GM18907 (cell line): ENCODE measurements around the gene POLN.
"Not testable (repeated sequence)": the region's sequence is repeated elsewhere in the genome, so short reads cannot be mapped to it uniquely, and the experiment has no call there.

Source experiments
- ATAC-seq: cut with Tn5 transposase; IDR thresholded peaks from one replicate; pipeline ENCODE4 v1.9.1; 2021; ENCODE audit warnings: mild to moderate bottlenecking, moderate library complexity; ENCODE audit not compliant: unreplicated experiment

The POLN gene

DNA sequence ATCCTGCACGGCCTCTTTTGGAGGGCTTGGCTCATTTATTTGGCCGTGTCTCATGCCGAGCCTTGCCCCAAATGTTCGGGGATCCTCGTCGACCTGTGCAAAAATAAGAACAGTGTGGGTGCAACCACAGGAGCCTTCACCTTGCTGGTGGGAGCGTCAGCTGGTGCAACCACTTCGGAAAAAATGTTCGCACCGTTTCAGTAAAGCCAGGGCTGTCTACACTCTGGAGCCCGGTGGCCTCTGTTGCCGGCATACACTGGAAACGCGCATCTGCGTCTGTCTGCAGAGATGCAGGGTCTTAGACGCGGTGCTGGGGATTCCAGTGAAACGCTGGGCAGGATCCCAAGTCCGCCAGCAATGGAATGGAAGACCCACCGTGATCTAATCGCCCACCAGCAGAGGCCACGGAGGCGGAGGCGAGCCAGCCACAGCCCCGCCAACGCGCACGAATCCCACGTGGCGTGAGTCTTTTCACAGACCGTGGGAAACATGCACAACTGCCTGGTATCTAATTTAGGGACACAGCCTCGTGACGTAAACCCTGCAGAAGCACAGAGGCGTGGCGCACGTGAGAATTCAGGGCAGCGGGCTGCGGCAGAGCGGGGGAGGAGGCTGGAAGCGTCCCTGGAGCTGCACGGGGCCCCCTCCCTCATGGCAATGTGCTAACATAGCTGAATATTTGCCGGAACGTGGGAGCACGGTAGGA, 33.8 kb upstream of the POLN start:
- ATAC-seq = no peak

- ATAC-seq = not testable (repeated sequence)
Measured at GRCh38 chr4:2275044-2275397, 33.1 kb upstream of the POLN start.

DNA sequence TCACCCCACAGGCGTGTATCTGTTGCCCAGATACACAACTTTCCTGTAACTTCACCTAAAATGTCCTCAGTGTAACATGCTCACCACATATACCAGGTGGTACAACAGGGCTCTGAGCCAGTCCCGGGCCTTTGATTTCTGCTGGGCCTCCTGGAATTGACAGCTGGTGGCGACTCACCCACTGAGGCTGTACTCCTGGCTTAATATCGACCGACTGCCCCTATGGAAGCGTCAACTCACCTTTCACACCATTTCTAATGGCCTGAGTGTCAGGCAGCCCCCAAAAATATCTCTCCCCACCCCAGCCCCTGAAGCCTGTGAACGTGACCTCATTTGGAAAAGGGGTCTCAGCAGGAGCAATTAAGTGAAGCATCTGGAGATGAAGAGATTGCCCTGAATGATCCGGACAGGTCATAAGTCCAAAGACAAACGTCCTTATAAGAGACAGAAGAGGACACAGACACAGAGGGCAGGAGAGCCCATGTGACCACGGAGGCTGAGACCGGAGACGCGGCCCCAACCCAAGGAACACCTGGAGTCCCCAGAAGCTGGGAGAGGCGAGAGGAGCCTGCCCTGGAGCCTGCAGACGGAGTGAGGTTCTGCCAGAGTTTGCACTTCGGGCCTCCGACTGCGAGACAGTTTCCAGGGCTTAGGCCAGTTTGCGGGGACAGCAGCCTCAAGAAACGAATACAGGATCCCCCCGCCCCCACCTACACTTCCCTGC, 32.6 kb upstream of the POLN start:
- no peak for ATAC-seq

DNA sequence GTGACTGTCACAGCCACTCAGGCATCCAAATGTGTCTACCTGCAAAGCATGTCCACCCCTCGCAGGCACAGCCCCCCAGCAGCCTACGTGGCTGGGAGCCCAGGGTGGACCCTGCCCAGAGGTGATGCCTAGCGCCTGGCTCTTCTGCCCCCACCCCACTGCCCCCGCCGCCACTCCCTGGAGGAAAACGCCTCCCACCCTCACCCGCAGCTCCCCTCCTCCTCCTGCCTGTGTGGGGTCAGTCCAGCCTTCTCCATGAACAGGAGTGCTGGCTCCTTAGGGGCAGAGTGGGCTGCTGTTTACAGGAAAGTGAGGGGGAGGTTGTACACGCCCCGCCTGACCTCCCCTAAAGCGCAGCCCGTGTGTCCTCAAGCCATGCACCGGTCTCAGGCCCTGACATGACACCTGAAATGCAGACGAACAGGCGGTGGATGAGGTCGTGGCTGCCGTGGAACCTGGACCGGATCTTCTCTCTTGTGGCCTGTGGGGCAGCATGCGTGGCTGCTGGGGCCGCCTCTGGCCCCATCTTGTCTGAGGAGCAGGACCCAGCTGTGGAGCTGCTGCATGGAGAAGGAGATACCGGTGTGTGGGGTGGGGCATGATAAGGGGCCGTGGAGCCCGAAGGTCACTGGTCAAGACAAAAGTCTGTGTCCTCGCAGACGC, 31.9 kb upstream of the POLN start:
- no peak for ATAC-seq

- ATAC-seq = no peak
Measured at GRCh38 chr4:2273221-2273620, 31.3 kb upstream of the POLN start.

GRCh38 chr4:2272828-2273120, 30.9 kb upstream of the POLN start:
- no peak for ATAC-seq

DNA sequence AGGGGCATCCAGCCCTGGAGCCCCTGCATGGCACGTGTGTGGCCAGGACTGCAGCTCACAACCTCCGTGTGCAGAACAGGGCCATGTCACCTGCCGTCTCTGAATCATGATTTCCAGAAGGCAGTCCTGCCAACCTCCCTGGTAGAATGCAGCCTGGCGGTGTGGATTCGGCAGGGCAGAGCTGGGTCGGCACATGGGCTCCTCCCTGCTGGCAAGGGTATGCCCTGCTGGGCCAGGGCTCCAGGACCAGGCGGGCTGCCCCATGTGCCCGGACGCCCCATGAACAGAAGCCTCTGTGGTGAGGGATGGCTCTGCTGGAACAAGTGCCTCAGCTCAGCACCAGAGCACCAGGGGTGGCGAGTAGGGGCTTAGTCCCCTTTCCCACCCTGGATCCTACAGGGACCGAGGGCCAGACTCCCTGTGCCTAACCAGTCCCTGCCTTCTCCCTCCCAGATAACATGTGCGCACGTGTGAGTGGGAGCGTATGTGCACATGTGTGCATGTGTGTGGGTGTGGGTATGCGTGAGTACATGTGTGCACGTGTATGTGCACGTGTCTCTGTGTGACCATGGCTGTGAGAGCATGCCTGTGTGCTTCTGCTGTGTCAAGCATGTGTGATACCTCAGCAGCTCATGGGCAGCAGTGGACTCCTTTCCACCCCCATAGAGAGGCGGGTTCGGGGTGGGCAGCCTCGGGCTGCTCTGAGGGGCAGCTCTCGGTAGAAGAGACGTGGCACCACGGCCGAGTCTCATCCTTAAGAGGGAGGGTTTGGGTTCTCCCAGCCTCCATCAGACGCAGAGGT, 30.3 kb upstream of the POLN start:
- no peak for ATAC-seq

- ATAC-seq = no peak
Measured at GRCh38 chr4:2271279-2272025, 29.5 kb upstream of the POLN start.

DNA sequence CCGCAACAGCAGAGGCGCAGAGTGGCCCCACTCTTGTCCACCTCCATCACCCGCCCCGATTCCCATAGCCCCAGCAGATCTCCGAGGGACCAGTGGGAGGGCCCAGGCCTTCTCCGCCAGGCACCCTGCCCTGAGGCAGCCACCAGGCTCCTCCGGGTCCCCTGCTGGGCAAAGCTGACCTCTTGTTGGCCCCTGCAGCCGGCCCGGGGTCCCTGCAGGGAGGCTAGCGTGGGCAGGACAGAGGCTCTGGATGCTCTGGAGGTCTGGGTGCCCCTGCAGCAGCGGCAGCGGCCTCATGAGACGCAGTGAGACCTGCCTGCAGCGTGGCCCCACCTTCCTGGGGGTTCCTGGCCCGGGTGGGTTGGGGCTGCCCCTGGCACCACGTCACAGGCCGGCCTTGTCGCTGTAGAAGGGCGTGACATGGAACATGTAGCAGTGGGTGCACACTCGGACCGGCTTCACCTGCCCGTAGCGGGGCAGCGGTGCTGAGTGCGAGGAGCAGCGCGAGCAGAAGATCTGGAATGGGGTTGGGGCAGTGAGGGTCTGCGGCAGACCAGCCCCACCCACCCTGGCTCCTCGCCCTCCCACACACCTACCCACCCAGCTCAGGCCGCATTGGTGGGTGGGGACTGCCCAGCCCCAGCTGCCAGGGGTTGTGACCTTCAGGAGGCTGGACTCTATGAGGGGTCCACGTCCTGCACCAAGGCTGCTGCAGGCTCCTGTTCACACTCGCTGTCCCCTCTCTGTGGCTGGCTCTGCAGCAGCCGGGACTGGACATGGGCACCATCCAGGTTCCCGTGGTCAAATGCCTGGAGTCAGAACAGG, 28.6 kb upstream of the POLN start:
- ATAC-seq = no peak

GRCh38 chr4:2269618-2270163, 27.8 kb upstream of the POLN start:
- no peak for ATAC-seq

GRCh38 chr4:2269206-2269531, 27.2 kb upstream of the POLN start:
- ATAC-seq = no peak

- no peak for ATAC-seq
Measured at GRCh38 chr4:2268357-2269205, 26.7 kb upstream of the POLN start.

- no peak for ATAC-seq
Measured at GRCh38 chr4:2267841-2268240, 25.9 kb upstream of the POLN start.

GRCh38 chr4:2267320-2267811, 25.4 kb upstream of the POLN start:
- no peak for ATAC-seq

DNA sequence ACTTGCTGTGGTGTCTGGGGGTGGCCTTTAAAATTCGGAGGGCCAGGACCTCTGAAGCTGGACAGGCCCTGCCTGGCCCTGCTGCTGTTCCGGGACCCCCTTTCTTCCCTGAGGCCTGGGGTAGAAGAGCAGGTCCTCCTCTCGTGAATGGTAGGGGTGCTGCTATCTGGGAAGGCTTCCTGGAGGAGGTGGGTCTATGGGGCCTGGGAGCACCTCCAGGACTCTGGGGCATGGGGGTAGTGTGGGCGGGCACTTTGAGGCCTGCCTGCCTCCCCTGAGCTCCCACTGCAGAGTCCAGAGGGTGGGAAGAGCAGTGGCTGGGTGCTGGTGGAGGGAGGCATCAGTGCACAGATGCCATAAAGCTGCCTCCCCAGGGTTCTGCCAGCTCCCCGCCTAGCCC, 24.9 kb upstream of the POLN start:
- ATAC-seq = no peak

DNA sequence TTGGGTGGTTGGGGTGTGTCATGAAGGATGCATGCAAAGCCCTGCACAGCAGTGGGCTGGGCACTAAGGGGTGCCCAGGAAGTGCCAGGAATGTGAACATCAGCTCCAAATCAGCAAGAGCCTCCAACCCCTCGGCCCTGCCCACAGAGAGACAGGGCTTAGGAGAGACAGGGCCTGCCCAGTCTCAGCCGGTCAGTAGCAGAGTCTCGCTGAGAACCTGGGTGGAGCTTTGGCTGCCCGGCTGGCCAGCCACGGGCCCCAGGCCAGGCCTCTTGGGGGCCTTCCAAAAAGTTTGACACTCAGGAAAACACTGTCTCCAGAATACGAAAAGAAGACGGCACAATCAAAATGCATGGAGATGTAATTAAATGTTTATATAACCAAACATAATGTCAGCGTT, 24.3 kb upstream of the POLN start:
- ATAC-seq = no peak

GRCh38 chr4:2265113-2266110, 23.5 kb upstream of the POLN start:
- no peak for ATAC-seq
